Stimulated activated CD4-positive, alpha-beta T cell treated with anti-CD3 and anti-CD28 coated beads, Interleukin-12 subunit alpha, Interleukin-12 subunit beta, amount 100 ng/mL, for 24 hours (primary cell): ENCODE measurements around the gene TMEM80.
A peak's percentile ranks its signal among the peaks of the same experiment; 100 is the strongest.
"Not testable (repeated sequence)": the region's sequence is repeated elsewhere in the genome, so short reads cannot be mapped to it uniquely, and the experiment has no call there.

Source experiments
- DNase-seq, 2 experiments: peaks; one replicate each; pipeline ENCODE4 v3.0.0-alpha.2; 2020; ENCODE audit warnings: low read depth in 2 of 2

The TMEM80 gene

DNA sequence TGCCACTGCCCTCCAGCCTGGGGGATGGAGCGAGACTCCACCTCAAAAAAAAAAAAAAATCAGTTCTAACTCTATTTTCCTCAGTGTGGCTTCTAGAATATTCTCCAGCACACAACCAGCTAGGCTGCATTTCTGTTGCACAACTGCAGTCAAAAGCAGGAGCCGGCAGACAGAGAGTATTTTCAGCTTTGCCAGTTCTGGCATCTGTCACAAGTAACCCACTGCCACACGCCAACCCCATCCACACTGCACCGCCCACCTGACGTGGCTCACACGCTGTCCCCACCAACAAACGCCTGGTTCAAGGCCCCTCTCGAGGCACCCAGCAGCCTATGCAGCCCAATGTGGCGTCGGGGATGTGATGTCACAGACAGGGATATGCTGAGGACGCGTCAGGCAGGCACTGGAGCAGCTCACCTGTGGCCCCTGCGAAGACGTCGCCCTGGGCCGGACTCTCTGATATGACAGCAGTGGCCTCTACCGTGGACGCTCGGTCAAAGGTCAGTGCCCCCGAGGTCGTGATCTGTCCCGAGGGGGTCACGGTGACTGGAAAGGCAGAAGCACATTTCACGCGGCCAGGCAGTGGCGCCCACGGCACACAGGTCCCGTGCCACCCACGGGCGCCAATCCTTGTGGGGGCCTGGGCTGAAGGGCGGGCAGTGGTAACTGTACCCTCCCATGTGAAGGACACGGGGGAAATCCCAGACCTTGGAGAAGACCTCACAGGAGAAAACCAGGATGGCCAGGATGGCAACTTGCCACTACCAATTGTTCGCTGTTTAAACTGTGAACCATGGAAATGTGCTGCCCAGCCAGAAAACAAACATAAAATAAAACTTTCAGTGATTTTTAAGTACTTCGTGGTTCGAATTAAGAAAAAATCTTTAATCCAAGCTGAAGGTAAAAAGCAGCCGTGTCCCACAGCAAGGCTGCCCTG is 16.1 kb upstream of the TMEM80 start:
- no peak for DNase-seq

- no peak for DNase-seq
Measured at GRCh38 chr11:680476-680875, 15.1 kb upstream of the TMEM80 start.

- no peak for DNase-seq
Measured at GRCh38 chr11:680970-681369, 14.6 kb upstream of the TMEM80 start.

DNA sequence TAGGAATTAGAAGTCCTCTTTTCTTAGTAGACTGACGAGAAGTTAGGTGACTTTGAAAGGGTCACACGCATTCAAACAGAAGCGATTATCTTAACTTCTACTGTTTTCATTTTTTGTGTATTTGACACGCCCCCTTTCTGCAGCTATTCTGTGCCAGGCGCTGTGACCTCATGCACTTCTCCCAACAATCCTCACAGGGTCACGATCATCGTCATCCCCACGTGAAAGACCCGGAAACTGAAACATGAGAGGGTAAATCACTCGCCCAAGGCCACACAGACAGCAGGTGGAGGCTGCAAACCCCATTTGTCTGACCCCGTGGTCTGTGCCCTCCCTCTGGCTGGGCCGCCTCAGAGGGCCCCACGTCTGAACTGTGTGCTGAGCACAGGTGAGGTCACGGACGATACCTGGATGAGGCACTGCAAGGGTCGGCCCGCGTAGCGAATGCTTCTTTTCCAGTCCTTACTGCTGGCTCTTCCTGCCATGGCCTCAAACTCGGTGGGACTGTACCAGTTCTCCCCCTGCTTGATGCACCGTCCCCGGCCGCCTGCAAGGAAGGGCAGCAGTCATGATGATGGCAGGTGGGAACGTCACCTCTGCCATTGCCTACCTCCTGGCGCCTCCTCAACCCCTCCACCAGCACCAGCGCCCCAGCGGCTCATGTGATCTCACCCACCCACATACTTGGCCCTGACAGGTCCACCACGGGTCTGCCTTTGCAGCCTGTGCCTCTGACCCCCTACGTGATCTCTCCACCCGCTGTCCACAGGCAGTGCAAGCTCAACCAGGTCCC is 9.0 kb upstream of the TMEM80 start:
- DNase-seq: no peak

DNA sequence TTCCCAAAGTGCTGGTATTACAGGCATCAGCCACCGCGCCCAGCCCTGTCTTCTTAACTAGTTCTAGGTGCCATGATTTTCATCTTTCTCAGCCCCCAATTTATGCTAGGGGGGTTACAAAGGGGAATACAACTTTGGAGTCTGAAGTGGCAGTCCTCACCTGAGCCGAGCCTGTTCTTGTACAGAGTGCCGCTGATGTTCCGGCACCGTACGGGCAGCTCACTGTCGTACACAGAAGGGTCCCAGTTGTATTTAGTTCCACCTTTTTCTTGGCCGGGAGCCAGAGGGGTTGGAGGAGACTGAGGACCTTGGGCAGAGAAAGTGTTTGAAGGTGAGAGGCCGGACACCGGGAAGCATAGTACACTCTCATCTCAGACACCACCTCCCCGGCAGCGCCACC is 7.9 kb upstream of the TMEM80 start:
- no peak for DNase-seq

- DNase-seq: no peak
Measured at GRCh38 chr11:688681-689080, 6.9 kb upstream of the TMEM80 start.

DNA sequence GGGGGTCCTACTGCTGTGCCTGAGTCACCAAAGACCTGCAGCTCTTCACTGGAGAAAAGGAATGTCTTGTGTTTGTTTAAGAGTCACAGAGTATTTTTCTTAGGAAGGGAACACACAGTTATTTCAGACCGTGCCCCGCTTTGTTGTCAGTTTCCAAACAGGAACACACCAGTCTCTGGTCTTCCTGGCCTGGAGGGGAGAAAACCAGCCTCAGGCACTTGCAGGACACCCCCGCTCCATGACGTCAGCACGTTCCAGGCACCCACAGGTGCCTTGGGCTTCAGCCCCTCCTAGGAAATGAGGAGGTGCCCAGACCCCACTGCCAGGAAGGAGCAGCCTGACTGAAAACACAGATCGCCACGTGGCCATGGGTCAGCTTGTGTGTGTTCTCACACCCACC is 6.0 kb upstream of the TMEM80 start:
- DNase-seq: no peak

GRCh38 chr11:690244-690643 is 5.4 kb upstream of the TMEM80 start:
- DNase-seq: not testable (repeated sequence)

- DNase-seq: no peak
Measured at GRCh38 chr11:690738-691633, 4.6 kb upstream of the TMEM80 start.

- no peak for DNase-seq
Measured at GRCh38 chr11:691710-692590, 3.7 kb upstream of the TMEM80 start.

DNA sequence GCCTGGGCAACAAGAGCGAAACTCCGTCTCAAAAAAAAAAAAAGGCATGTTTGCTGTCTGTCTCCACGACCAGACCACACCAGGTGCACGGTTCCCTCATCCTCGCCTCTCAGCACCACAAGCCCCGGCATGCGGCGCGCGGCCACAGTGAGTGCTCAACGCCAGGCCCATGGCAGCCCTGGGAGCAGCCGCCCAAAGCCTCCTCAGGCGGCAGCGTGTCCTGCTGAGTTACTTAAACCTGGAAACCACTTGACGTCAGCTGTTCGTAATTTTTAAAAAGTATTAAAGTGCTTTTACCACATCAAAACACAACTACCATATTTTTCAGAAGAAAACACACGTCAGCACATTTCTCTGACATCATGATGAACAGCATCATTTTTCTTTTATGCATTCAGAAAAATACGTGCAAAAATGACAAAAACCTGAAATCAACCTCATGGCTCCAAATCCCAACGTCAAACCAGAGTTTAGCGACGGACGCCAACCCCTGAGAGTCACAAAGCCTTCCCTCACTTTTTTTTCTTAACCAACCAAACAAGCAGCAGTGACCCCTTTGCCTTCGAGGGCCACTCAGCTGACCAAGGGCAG is 2.7 kb upstream of the TMEM80 start:
- DNase-seq: no peak

- DNase-seq: no peak
Measured at GRCh38 chr11:693415-693831, 2.2 kb upstream of the TMEM80 start.

DNA sequence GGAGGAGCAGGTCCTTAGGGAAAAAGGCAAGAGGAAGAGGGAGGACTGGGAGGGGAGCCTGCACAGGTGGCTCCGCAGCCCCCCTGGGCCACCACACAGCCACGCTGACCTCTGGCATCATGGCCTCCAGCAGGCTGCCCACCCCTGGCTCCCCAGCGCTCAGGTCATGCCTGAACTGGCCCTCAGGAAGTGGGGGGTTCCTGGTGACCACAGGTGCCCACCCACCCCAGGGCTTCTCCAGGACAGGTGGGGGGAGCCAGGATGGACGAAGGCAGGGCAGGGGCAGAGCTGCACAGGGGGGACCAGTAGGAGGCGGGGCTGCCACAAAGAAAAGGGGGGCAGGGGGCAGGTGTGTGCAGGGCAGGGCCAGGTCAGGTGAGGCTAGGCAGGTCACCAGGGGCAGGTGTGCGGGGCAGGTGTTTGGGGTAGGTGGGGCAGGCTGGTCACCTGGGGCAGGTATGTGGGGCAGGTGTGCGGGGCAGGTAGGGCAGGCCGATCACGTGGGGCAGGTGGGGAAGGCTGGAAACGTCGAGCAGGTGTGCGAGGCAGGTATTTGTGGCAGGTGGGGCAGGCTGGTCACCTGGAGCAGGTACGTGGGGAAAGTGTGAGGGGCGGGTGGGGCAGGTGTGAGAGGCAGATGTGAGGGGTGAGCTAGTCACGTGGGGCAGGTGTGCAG is 1.6 kb upstream of the TMEM80 start:
- DNase-seq: no peak

DNA sequence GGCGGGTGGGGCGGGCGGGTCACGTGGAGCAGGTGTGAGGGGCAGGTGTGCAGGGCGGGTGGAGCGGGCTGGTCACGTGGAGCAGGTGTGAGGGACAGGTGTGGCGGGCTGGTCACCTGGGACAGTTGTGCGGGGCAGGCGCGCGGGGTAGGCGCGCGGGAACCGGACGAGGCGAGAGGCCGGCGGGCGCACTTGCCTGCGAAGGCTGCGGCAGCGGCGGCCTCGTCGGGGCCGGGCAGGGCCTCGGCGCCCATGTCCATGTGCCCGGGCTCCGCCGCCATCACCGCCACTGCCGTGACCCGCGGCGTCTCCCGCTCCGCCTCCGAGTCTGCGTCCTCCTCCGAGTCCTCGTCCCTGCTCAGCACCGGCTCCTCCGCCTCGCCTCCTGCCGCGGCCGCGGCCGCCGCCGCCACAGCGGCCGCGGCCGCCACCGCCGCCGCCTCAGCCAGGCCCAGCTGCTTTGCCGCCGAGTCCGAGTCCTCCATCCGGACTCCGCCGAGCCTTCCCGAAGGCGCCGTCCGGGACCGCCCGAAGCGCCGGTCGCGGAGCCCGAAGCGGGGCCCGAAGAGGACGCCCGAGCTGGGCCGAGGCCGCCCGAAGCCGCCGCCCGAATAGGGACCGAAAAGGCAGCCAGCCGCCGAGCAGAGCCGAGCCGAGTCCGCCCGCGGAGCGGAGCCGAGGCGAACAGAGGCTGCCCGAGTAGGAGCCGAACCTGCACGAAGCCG is 891 bp upstream of the TMEM80 start, which contains the start of gene DEAF1:
DEAF1 (minus strand) TSS at position 660 of the 725 bp plus-strand sequence; CDS start at position 485, 175 bp downstream.
- DNase-seq: peak; percentile 99

GRCh38 chr11:695288-695537 is 403 bp upstream of the TMEM80 start:
- DNase-seq: no peak

- no peak for DNase-seq
Measured at GRCh38 chr11:696955-697491, 1.4 kb downstream of the TMEM80 start.

- DNase-seq: no peak
Measured at GRCh38 chr11:697811-698311, 2.2 kb downstream of the TMEM80 start.

DNA sequence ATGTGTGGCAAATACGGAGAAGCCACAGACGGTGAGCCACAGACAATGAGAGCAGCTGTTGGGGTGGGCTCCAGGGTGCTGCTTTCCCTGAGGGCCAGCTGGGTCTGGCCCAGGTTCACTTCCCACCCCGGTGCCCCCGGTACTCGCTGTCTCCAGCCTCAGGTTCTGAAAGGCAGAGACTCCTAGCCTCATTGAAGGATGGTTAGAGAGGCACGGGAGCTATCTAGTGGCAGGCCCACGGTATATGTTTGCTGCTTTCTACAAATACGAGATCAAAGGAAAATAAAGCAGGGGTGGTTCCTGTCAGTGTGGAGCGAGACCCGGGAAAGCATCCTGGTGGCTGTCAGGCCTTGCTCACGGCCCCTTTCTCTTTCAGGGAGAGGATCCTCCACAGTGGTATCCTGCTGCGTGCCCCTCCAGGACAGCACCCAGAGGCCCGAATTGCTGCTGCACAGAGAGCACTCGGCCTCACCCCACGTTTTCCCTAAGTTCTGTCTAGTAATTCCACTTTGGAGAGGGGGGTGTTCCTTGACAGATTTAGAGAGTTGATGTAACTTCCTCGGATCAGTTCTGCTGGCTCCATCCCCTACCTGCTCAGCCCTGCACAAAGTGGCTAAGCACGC is 3.0 kb downstream of the TMEM80 start:
- DNase-seq: no peak
